GM23338 (cell line): ENCODE measurements around the gene SLC66A1. TPM values are rescaled to one million over a fixed set of nuclear protein-coding genes. Genes with fewer than 3 reads are reported as not detected.
"Not testable (repeated sequence)": the region's sequence is repeated elsewhere in the genome, so short reads cannot be mapped to it uniquely, and the experiment has no call there.

ENCODE experiments used
- ATAC-seq: fragments of 200-7000 bp; cut with Tn5 transposase; 3 replicates; pipeline ENCODE4 v1.9.1; 2020
- DNase-seq: peaks from one replicate; pipeline ENCODE4 v3.0.0-alpha.2; 2015; ENCODE audit warnings: low spot score
- H2AFZ ChIP-seq: fragments of 200-600 bp; sonication (generic); 2 replicates; pipeline ENCODE4 v1.8.0; 2016; ENCODE audit warnings: antibody characterized with exemption, mild to moderate bottlenecking, moderate library complexity
- H3F3A ChIP-seq: fragments of 200-600 bp; sonication (generic); replicated peaks from 2 replicates; pipeline ENCODE4 v1.8.0; 2017; ENCODE audit warnings: antibody characterized with exemption, mixed run types, low read depth
- H3K27ac ChIP-seq: fragments of 200-600 bp; sonication (generic); 2 replicates; pipeline ENCODE4 v1.6.1; 2016; ENCODE audit warnings: low read depth
- H3K27me3 ChIP-seq: fragments of 200-600 bp; sonication (generic); 2 replicates; pipeline ENCODE4 v1.8.0; 2016; ENCODE audit warnings: mild to moderate bottlenecking, mixed run types, moderate library complexity; ENCODE audit not compliant: insufficient read depth
- H3K36me3 ChIP-seq: fragments of 200-600 bp; sonication (generic); 2 replicates; pipeline ENCODE4 v1.8.0; 2016; ENCODE audit warnings: mild to moderate bottlenecking; ENCODE audit not compliant: insufficient read depth
- H3K4me1 ChIP-seq: fragments of 200-600 bp; sonication (generic); 2 replicates; pipeline ENCODE4 v1.8.0; 2016; ENCODE audit warnings: mild to moderate bottlenecking, moderate library complexity; ENCODE audit not compliant: insufficient read depth
- H3K4me2 ChIP-seq: fragments of 200-600 bp; sonication (generic); 2 replicates; pipeline ENCODE4 v1.7.1; 2017; ENCODE audit warnings: mixed run types
- H3K4me3 ChIP-seq: fragments of 200-600 bp; sonication (generic); 2 replicates; pipeline ENCODE4 v1.6.1; 2016; ENCODE audit warnings: mixed run types
- H3K79me2 ChIP-seq: fragments of 200-600 bp; sonication (generic); replicated peaks from 2 replicates; pipeline ENCODE4 v1.8.0; 2017; ENCODE audit warnings: mild to moderate bottlenecking; ENCODE audit not compliant: insufficient read depth
- H3K9me2 ChIP-seq: fragments of 200-600 bp; sonication (generic); 2 replicates; pipeline ENCODE4 v1.8.0; 2017; ENCODE audit not compliant: insufficient read depth
- H4K20me1 ChIP-seq: fragments of 200-600 bp; sonication (generic); replicated peaks from 2 replicates; pipeline ENCODE4 v1.8.0; 2017; ENCODE audit warnings: mild to moderate bottlenecking; ENCODE audit not compliant: insufficient read depth
- H3K27ac Mint-ChIP-seq: 2 replicates; pipeline ENCODE4 v1.8.0; 2020; ENCODE audit warnings: inconsistent platforms, mild to moderate bottlenecking, moderate library complexity, mixed read lengths
- H3K27me3 Mint-ChIP-seq: 3 replicates; pipeline ENCODE4 v1.8.0; 2022; ENCODE audit warnings: low read depth, mild to moderate bottlenecking, moderate library complexity, mixed read lengths, inconsistent platforms; ENCODE audit not compliant: insufficient read depth, poor library complexity
- H3K36me3 Mint-ChIP-seq: 3 replicates; pipeline ENCODE4 v1.8.0; 2021; ENCODE audit warnings: low read depth, mild to moderate bottlenecking, inconsistent platforms, moderate library complexity, mixed read lengths
- H3K4me1 Mint-ChIP-seq: 3 replicates; pipeline ENCODE4 v1.8.0; 2020; ENCODE audit warnings: mild to moderate bottlenecking, inconsistent platforms, mixed read lengths
- H3K4me3 Mint-ChIP-seq: 3 replicates; pipeline ENCODE4 v1.8.0; 2021; ENCODE audit warnings: moderate library complexity, mild to moderate bottlenecking, inconsistent platforms, mixed read lengths
- H3K9me3 Mint-ChIP-seq: 3 replicates; pipeline ENCODE4 v1.8.0; 2020; ENCODE audit warnings: moderate library complexity, mild to moderate bottlenecking, inconsistent platforms, mixed read lengths
- EZH2 ChIP-seq: fragments of 200-600 bp; sonication (generic); IDR thresholded peaks from one replicate; pipeline ENCODE4 v1.8.0; 2017; ENCODE audit warnings: antibody characterized with exemption, mild to moderate bottlenecking, low read depth; ENCODE audit not compliant: unreplicated experiment
- POLR2AphosphoS5 ChIP-seq: IDR thresholded peaks from 2 replicates; pipeline ENCODE4 v1.6.1; 2016; ENCODE audit warnings: antibody characterized with exemption, low read depth
- polyA plus RNA-seq: library from polyadenylated mRNA; unstranded; fragments of >200 nt; fragmentation: Nextera tagmentation; extraction: Ambion mirVana; gene quantifications from 2 replicates; pipeline ENCODE4 v1.2.1, GENCODE V29; 2016
- total RNA-seq: library from RNA; depleted of rRNA; stranded (reverse); fragments of >200 nt; shearing (Covaris generic); gene quantifications from 2 replicates; pipeline ENCODE4 v1.2.3, GENCODE V29; 2014
- TF ChIP-seq, protein P1 (sequence below): IDR thresholded peaks from one replicate; pipeline ENCODE4 v1.6.1; 2018; ENCODE audit warnings: antibody characterized with exemption; ENCODE audit not compliant: unreplicated experiment
- TF ChIP-seq, protein P2 (sequence below): fragments of 250-450 bp; sonication (Bioruptor Pico); IDR thresholded peaks from 2 replicates; pipeline ENCODE4 v1.5.0; 2020; ENCODE audit warnings: mild to moderate bottlenecking, moderate library complexity
- TF ChIP-seq, protein P3 (sequence below), 2 experiments: fragments of 200-600 bp in 1 of 2; sonication (generic) in 1 of 2; conservative IDR thresholded peaks; 2 replicates each; pipeline versions ENCODE4 v1.5.1 to v1.6.1; 2016 to 2017; ENCODE audit warnings: antibody characterized with exemption in 2 of 2, low read depth in 2 of 2, mild to moderate bottlenecking in 2 of 2, moderate library complexity in 1 of 2

The SLC66A1 gene
- total and polyA plus RNA-seq, 2 experiments from 2014 or later, result 6.9 to 19.7 TPM

DNA sequence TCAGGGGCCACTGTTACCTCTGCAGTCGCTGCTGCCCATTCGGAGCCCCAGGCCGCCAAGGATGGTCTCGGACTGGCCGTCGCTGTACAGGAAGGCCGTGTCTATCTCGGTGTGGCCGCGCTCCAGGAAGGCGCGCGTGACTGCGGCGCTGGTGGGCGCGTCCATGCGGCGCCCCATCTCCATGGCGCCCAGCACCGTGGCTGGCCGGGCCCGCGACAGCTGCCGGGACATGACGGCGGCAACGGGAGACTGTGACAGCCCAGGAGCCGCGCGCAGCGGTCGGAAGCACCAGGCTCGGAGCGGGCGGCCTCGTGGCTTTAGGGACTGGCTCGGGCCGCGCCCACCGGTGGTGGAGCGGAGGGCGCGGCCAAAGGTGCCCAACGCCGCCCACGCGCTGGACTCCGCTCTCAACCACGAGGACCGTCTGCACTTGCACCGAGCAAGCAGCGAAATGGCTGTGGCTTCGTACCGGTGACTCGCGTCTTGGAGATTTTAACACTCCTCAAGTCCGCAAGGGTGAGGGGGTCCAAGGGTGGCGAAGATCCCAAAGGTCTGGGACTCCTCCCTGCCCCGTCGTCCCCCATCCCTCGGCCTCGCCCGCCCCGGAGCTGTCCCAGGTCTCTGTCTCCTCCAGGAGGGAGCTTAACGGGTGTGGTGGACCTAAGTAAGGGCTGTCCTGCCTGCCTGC lies 38.1 kb upstream of the SLC66A1 start:
- peak; percentile 49 for DNase-seq
- not testable (repeated sequence) for H3F3A ChIP-seq, H4K20me1 ChIP-seq, H3K4me1 Mint-ChIP-seq, H3K9me2 ChIP-seq, H3K36me3 ChIP-seq, H3K4me1 ChIP-seq, H3K27ac ChIP-seq, H3K9me3 Mint-ChIP-seq, H3K79me2 ChIP-seq, H3K27ac Mint-ChIP-seq, H3K36me3 Mint-ChIP-seq
- TF ChIP-seq, protein P1, sequence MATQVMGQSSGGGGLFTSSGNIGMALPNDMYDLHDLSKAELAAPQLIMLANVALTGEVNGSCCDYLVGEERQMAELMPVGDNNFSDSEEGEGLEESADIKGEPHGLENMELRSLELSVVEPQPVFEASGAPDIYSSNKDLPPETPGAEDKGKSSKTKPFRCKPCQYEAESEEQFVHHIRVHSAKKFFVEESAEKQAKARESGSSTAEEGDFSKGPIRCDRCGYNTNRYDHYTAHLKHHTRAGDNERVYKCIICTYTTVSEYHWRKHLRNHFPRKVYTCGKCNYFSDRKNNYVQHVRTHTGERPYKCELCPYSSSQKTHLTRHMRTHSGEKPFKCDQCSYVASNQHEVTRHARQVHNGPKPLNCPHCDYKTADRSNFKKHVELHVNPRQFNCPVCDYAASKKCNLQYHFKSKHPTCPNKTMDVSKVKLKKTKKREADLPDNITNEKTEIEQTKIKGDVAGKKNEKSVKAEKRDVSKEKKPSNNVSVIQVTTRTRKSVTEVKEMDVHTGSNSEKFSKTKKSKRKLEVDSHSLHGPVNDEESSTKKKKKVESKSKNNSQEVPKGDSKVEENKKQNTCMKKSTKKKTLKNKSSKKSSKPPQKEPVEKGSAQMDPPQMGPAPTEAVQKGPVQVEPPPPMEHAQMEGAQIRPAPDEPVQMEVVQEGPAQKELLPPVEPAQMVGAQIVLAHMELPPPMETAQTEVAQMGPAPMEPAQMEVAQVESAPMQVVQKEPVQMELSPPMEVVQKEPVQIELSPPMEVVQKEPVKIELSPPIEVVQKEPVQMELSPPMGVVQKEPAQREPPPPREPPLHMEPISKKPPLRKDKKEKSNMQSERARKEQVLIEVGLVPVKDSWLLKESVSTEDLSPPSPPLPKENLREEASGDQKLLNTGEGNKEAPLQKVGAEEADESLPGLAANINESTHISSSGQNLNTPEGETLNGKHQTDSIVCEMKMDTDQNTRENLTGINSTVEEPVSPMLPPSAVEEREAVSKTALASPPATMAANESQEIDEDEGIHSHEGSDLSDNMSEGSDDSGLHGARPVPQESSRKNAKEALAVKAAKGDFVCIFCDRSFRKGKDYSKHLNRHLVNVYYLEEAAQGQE, result peak; percentile 45
- peak; percentile 83 for ATAC-seq
- peaks cover 34% of the 10 kb centered on the region for H3K27me3 Mint-ChIP-seq
- H3K27me3 ChIP-seq, result peaks cover 34% of the 10 kb centered on the region
- H3K4me3 ChIP-seq, result peak overlapping the region; percentile 51
- peak overlapping the region; percentile 95 for H2AFZ ChIP-seq
- H3K4me2 ChIP-seq, result peak overlapping the region; percentile 76
- peak overlapping the region; percentile 62 for H3K4me3 Mint-ChIP-seq

DNA sequence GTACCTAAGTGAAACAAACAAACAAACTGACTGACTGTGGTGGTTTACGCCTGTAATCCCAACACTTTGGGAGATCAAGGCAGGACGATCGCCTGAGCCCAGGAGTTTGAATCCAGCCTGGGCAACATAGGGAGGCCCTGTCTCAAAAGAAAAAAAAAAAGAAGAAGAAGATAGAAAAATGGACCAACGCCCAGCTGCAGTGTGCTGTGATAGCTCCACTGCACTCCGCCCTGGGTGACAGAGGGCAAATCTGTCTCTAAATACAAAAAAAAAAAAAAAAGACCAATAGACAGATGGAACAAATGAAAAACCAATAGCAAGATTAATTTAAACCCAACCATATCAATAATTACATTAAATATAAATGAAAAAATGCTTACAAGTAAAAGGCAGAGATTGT lies 37.5 kb upstream of the SLC66A1 start:
- no peak for DNase-seq
- H3F3A ChIP-seq, result no peaks in the 10 kb centered on the region
- H3K9me2 ChIP-seq, result no peaks in the 10 kb centered on the region
- H3K27me3 Mint-ChIP-seq, result peaks cover 33% of the 10 kb centered on the region
- no peak overlapping the region for H3K27ac ChIP-seq
- peak overlapping the region; percentile 95 for H2AFZ ChIP-seq
- H4K20me1 ChIP-seq, result no peaks in the 10 kb centered on the region
- no peaks in the 10 kb centered on the region for H3K36me3 ChIP-seq
- peaks cover 3% of the 10 kb centered on the region; the same call in 1 of the 3 replicates for H3K4me1 Mint-ChIP-seq
- H3K4me3 ChIP-seq, result peak overlapping the region; percentile 51
- peaks cover 2% of the 10 kb centered on the region; the same call in 2 of the 3 replicates for H3K36me3 Mint-ChIP-seq
- H3K27me3 ChIP-seq, result peaks cover 34% of the 10 kb centered on the region
- no peak overlapping the region for H3K27ac Mint-ChIP-seq
- 0 out of 2 replicates have a peak overlapping the region, but pooled peaks have one; percentile 76 for H3K4me2 ChIP-seq
- TF ChIP-seq EZH2 (no peak), POLR2AphosphoS5 (no peak)
- TF ChIP-seq, protein P2, sequence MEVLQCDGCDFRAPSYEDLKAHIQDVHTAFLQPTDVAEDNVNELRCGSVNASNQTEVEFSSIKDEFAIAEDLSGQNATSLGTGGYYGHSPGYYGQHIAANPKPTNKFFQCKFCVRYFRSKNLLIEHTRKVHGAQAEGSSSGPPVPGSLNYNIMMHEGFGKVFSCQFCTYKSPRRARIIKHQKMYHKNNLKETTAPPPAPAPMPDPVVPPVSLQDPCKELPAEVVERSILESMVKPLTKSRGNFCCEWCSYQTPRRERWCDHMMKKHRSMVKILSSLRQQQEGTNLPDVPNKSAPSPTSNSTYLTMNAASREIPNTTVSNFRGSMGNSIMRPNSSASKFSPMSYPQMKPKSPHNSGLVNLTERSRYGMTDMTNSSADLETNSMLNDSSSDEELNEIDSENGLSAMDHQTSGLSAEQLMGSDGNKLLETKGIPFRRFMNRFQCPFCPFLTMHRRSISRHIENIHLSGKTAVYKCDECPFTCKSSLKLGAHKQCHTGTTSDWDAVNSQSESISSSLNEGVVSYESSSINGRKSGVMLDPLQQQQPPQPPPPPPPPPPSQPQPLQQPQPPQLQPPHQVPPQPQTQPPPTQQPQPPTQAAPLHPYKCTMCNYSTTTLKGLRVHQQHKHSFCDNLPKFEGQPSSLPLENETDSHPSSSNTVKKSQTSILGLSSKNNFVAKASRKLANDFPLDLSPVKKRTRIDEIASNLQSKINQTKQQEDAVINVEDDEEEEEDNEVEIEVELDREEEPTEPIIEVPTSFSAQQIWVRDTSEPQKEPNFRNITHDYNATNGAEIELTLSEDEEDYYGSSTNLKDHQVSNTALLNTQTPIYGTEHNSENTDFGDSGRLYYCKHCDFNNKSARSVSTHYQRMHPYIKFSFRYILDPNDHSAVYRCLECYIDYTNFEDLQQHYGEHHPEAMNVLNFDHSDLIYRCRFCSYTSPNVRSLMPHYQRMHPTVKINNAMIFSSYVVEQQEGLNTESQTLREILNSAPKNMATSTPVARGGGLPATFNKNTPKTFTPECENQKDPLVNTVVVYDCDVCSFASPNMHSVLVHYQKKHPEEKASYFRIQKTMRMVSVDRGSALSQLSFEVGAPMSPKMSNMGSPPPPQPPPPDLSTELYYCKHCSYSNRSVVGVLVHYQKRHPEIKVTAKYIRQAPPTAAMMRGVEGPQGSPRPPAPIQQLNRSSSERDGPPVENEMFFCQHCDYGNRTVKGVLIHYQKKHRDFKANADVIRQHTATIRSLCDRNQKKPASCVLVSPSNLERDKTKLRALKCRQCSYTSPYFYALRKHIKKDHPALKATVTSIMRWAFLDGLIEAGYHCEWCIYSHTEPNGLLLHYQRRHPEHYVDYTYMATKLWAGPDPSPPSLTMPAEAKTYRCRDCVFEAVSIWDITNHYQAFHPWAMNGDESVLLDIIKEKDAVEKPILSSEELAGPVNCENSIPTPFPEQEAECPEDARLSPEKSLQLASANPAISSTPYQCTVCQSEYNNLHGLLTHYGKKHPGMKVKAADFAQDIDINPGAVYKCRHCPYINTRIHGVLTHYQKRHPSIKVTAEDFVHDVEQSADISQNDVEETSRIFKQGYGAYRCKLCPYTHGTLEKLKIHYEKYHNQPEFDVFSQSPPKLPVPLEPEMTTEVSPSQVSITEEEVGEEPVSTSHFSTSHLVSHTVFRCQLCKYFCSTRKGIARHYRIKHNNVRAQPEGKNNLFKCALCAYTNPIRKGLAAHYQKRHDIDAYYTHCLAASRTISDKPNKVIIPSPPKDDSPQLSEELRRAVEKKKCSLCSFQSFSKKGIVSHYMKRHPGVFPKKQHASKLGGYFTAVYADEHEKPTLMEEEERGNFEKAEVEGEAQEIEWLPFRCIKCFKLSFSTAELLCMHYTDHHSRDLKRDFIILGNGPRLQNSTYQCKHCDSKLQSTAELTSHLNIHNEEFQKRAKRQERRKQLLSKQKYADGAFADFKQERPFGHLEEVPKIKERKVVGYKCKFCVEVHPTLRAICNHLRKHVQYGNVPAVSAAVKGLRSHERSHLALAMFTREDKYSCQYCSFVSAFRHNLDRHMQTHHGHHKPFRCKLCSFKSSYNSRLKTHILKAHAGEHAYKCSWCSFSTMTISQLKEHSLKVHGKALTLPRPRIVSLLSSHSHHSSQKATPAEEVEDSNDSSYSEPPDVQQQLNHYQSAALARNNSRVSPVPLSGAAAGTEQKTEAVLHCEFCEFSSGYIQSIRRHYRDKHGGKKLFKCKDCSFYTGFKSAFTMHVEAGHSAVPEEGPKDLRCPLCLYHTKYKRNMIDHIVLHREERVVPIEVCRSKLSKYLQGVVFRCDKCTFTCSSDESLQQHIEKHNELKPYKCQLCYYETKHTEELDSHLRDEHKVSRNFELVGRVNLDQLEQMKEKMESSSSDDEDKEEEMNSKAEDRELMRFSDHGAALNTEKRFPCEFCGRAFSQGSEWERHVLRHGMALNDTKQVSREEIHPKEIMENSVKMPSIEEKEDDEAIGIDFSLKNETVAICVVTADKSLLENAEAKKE (CRISPR knock-in tag), result no peak
- TF ChIP-seq, protein P3, sequence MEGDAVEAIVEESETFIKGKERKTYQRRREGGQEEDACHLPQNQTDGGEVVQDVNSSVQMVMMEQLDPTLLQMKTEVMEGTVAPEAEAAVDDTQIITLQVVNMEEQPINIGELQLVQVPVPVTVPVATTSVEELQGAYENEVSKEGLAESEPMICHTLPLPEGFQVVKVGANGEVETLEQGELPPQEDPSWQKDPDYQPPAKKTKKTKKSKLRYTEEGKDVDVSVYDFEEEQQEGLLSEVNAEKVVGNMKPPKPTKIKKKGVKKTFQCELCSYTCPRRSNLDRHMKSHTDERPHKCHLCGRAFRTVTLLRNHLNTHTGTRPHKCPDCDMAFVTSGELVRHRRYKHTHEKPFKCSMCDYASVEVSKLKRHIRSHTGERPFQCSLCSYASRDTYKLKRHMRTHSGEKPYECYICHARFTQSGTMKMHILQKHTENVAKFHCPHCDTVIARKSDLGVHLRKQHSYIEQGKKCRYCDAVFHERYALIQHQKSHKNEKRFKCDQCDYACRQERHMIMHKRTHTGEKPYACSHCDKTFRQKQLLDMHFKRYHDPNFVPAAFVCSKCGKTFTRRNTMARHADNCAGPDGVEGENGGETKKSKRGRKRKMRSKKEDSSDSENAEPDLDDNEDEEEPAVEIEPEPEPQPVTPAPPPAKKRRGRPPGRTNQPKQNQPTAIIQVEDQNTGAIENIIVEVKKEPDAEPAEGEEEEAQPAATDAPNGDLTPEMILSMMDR (conservative IDR thresholded peaks at IDR 0.05; ENCODE audit: low read depth in 2 of 2), result no peak
- peaks cover 3% of the 10 kb centered on the region; the same call in 2 of the 3 replicates for H3K9me3 Mint-ChIP-seq
- ATAC-seq, result no peak
- no peaks in the 10 kb centered on the region for H3K4me1 ChIP-seq
- no peaks in the 10 kb centered on the region for H3K79me2 ChIP-seq
- H3K4me3 Mint-ChIP-seq, result peak overlapping the region; percentile 62
